NCI-H774 (cell line): ENCODE measurements around the gene SATL1.
"Not testable (repeated sequence)": the region's sequence is repeated elsewhere in the genome, so short reads cannot be mapped to it uniquely, and the experiment has no call there.

Experiments used
- DNase-seq: peaks from one replicate; lab custom pipeline; 2025; lab: John Stamatoyannopoulos, UW

Gene SATL1

GRCh38 chrX:85108165-85108564, 135.4 kb downstream of the SATL1 start:
- DNase-seq: no peak

- no peak for DNase-seq
Observed at GRCh38 chrX:85107407-85107806, 136.2 kb downstream of the SATL1 start.

- DNase-seq: no peak
Observed at GRCh38 chrX:85089321-85089840, 154.2 kb downstream of the SATL1 start.

GRCh38 chrX:85084770-85085393, 158.7 kb downstream of the SATL1 start:
- DNase-seq: no peak

GRCh38 chrX:85077247-85077646, 166.3 kb downstream of the SATL1 start:
- not testable (repeated sequence) for DNase-seq

GRCh38 chrX:85065512-85066198, 177.9 kb downstream of the SATL1 start:
- no peak for DNase-seq

- no peak for DNase-seq
Observed at GRCh38 chrX:85052636-85053343, 190.8 kb downstream of the SATL1 start.

- DNase-seq: no peak
Observed at GRCh38 chrX:85052205-85052604, 191.4 kb downstream of the SATL1 start.

GRCh38 chrX:85051627-85052026, 192.0 kb downstream of the SATL1 start:
- no peak for DNase-seq
